GM18508 (cell line): ENCODE data around the gene ZNF274.
"Not testable (repeated sequence)": the region's sequence is repeated elsewhere in the genome, so short reads cannot be mapped to it uniquely, and the experiment has no call there.

ENCODE experiments used
- ATAC-seq: cut with Tn5 transposase; IDR thresholded peaks from one replicate; pipeline ENCODE4 v1.9.1; 2021; ENCODE audit warnings: moderate number of reproducible peaks; ENCODE audit not compliant: insufficient read depth, unreplicated experiment

Gene ZNF274

GRCh38 chr19:58209577-58209976, 26.7 kb downstream of the ZNF274 start:
- ATAC-seq = no peak

- no peak for ATAC-seq
These were observed 29.6 kb downstream of the ZNF274 start for GRCh38 chr19:58212336-58213074.

- no peak for ATAC-seq
These were observed 30.2 kb downstream of the ZNF274 start for GRCh38 chr19:58213075-58213369.

GRCh38 chr19:58217069-58217481, 34.2 kb downstream of the ZNF274 start:
- no peak for ATAC-seq

GRCh38 chr19:58217607-58218391, 34.9 kb downstream of the ZNF274 start:
- no peak for ATAC-seq

GRCh38 chr19:58218899-58219298, 36.0 kb downstream of the ZNF274 start:
- no peak for ATAC-seq

GRCh38 chr19:58227964-58228584, 45.2 kb downstream of the ZNF274 start:
- no peak for ATAC-seq

- ATAC-seq = peak; percentile 61
These were observed 45.9 kb downstream of the ZNF274 start, which contains the start of gene ZNF544 for GRCh38 chr19:58228585-58229254. ZNF544 (plus strand) TSS chr19:58228914; CDS start chr19:58244024, 15,110 bp downstream.

- no peak for ATAC-seq
These were observed 46.4 kb downstream of the ZNF274 start for GRCh38 chr19:58229255-58229639.

- no peak for ATAC-seq
These were observed 54.5 kb downstream of the ZNF274 start for GRCh38 chr19:58237324-58237723.

GRCh38 chr19:58243351-58243750, 60.5 kb downstream of the ZNF274 start:
- ATAC-seq = no peak

GRCh38 chr19:58248886-58249285, 66.0 kb downstream of the ZNF274 start:
- ATAC-seq = no peak

- no peak for ATAC-seq
These were observed 69.3 kb downstream of the ZNF274 start for GRCh38 chr19:58252102-58252685.

- ATAC-seq = not testable (repeated sequence)
These were observed 75.4 kb downstream of the ZNF274 start for GRCh38 chr19:58258259-58258658.

- no peak for ATAC-seq
These were observed 78.7 kb downstream of the ZNF274 start for GRCh38 chr19:58261600-58261967.

GRCh38 chr19:58261968-58262921, 79.4 kb downstream of the ZNF274 start:
- no peak for ATAC-seq

- no peak for ATAC-seq
These were observed 80.0 kb downstream of the ZNF274 start for GRCh38 chr19:58262922-58263296.
